Fibroblast of lung (primary cell): ENCODE data around the gene DPM2. TPM values are rescaled to one million over a fixed set of nuclear protein-coding genes. Genes with fewer than 3 reads are reported as not detected.

Source experiments
- DNase-seq, 2 donors: peaks; one replicate each; pipeline versions ENCODE4 v3.0.0 to v3.0.0-alpha.2; 2010; ENCODE audit warnings: low read depth in 2 of 2
- H2AFZ ChIP-seq: 2 replicates; pipeline ENCODE4 v1.5.1; 2012; ENCODE audit warnings: low read length, control low read depth, inconsistent platforms
- H3K27ac ChIP-seq: 2 replicates; pipeline ENCODE4 v1.5.1; 2011; ENCODE audit warnings: low read length, control low read depth; ENCODE audit not compliant: insufficient read depth
- H3K27me3 ChIP-seq: 2 replicates; pipeline ENCODE4 v1.5.1; 2011; ENCODE audit warnings: mild to moderate bottlenecking, low read length; ENCODE audit not compliant: control insufficient read depth, insufficient read depth
- H3K36me3 ChIP-seq: 2 replicates; pipeline ENCODE4 v1.5.1; 2011; ENCODE audit warnings: low read length; ENCODE audit not compliant: control insufficient read depth, insufficient read depth
- H3K4me1 ChIP-seq: 2 replicates; pipeline ENCODE4 v1.5.1; 2011; ENCODE audit warnings: low read length; ENCODE audit not compliant: control insufficient read depth, insufficient read depth; ENCODE audit errors: extremely low read depth
- H3K4me2 ChIP-seq: 2 replicates; pipeline ENCODE4 v1.5.1; 2011; ENCODE audit warnings: low read length, control low read depth; ENCODE audit not compliant: insufficient read depth; ENCODE audit errors: extremely low read depth
- H3K4me3 ChIP-seq, 4 experiments: fragments of 200-600 bp in 1 of 4; sonication (generic) in 1 of 4; replicated peaks in 1 of 4; 2 replicates each; pipeline ENCODE4 v1.5.1; 2011 to 2016; ENCODE audit warnings: low read length in 4 of 4, low read depth in 3 of 4, mild to moderate bottlenecking in 3 of 4, control low read depth in 2 of 4, inconsistent platforms in 1 of 4, mixed read lengths in 1 of 4; ENCODE audit not compliant: insufficient read depth in 1 of 4; ENCODE audit errors: control extremely low read depth in 1 of 4
- H3K79me2 ChIP-seq: 2 replicates; pipeline ENCODE4 v1.5.1; 2012; ENCODE audit warnings: mild to moderate bottlenecking, low read length, inconsistent platforms; ENCODE audit not compliant: control insufficient read depth, insufficient read depth
- H3K9ac ChIP-seq: 2 replicates; pipeline ENCODE4 v1.5.1; 2011; ENCODE audit warnings: mild to moderate bottlenecking, low read length, control low read depth; ENCODE audit not compliant: insufficient read depth
- H3K9me3 ChIP-seq: 2 replicates; pipeline ENCODE4 v1.5.1; 2012; ENCODE audit warnings: low read depth, low read length; ENCODE audit not compliant: control insufficient read depth, insufficient read depth
- H4K20me1 ChIP-seq: 2 replicates; pipeline ENCODE4 v1.5.1; 2011; ENCODE audit warnings: low read length; ENCODE audit not compliant: control insufficient read depth, insufficient read depth; ENCODE audit errors: extremely low read depth
- EZH2 ChIP-seq: IDR thresholded peaks from 2 replicates; pipeline ENCODE4 v1.5.1; 2012; ENCODE audit warnings: low read length, control low read depth, mild to moderate bottlenecking; ENCODE audit errors: missing control alignments
- polyA plus RNA-seq, 2 donors: library from polyadenylated mRNA; depleted of rRNA in 1 of 2; stranded (reverse) in 1 of 2; unstranded in 1 of 2; fragments of >200 nt; gene quantifications; 2 replicates each; pipeline ENCODE4 v1.2.1, GENCODE V29; 2011 to 2012; ENCODE audit warnings: missing spikeins in 1 of 2
- total RNA-seq: library from RNA; depleted of rRNA; stranded (reverse); fragments of >200 nt; gene quantifications from 2 replicates; pipeline ENCODE4 v1.2.1, GENCODE V29; 2014
- TF ChIP-seq, protein P1 (sequence below), 2 donors: IDR thresholded peaks in 1 of 2; conservative IDR thresholded peaks in 1 of 2; 1 replicate in 1 of 2; 2 replicates in 1 of 2; pipeline ENCODE4 v1.5.1; 2011 to 2012; ENCODE audit warnings: low read length in 2 of 2, control low read depth in 1 of 2, inconsistent platforms in 1 of 2, low read depth in 1 of 2, mild to moderate bottlenecking in 1 of 2

Gene DPM2
- total and polyA plus RNA-seq, 2 donors (not counting 1 experiment from before 2014, with no cell fraction given): 11.7 to 24.1 TPM

DNA sequence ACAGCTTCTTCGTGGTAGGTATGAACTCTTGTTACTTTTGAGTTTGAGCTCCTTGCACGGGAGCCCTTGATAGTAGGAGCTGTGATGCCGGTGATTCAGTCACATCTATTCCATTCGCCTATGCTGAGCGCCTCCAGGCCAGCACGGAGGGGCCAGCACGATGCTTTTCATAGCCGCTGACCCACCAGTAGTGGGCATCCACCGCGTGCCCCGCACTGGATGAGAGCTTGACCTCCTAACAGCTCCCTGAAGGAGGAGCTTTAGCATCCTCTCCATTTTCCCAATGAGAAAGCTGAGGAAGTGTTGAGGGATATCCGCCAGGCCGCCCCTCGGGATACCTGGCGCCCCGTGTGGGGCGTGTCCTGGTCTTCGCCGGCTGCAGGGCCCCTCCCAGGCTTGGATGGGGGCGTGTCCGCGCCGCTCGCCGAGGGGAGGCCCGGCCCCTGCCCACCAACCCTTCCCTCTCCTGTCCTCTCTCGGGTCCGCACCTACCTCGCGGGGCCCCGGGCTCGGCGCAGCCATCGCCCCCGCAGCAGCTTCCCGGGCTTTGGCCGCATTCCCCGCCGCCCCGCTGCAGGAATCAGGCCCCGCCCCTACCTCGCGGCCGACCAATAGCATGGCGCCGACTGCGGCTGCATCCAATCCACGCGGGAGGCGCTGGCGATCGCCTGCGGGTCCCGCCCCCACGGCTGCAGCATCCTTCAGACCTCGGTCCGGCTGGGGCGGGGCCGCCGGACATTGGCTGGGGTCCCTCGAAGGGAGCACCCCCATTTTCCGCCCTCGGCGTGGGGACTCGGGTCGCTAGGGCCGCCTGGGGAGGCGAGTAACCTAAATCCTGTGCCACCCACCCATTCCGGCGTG is 7.2 kb downstream of the DPM2 start, which contains the start of gene PIP5KL1:
Gene PIP5KL1 (minus strand): TSS at position 547 of the 861 bp plus-strand sequence. CDS start 25 bp downstream, at position 522.
- H3K9ac ChIP-seq: peak within 1 kb of the TSS; percentile 63
- H3K79me2 ChIP-seq: peaks cover 10% of the 10 kb centered on the region
- peak; percentile 77 to 82 for DNase-seq
- peak within 1 kb of the TSS; percentile 42 to 60 (median 54) for H3K4me3 ChIP-seq
- H3K27me3 ChIP-seq: no peaks in the 10 kb centered on the region
- H4K20me1 ChIP-seq: no peaks in the 10 kb centered on the region
- no peak within 1 kb of the TSS for H2AFZ ChIP-seq
- TF ChIP-seq, protein P1, sequence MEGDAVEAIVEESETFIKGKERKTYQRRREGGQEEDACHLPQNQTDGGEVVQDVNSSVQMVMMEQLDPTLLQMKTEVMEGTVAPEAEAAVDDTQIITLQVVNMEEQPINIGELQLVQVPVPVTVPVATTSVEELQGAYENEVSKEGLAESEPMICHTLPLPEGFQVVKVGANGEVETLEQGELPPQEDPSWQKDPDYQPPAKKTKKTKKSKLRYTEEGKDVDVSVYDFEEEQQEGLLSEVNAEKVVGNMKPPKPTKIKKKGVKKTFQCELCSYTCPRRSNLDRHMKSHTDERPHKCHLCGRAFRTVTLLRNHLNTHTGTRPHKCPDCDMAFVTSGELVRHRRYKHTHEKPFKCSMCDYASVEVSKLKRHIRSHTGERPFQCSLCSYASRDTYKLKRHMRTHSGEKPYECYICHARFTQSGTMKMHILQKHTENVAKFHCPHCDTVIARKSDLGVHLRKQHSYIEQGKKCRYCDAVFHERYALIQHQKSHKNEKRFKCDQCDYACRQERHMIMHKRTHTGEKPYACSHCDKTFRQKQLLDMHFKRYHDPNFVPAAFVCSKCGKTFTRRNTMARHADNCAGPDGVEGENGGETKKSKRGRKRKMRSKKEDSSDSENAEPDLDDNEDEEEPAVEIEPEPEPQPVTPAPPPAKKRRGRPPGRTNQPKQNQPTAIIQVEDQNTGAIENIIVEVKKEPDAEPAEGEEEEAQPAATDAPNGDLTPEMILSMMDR (conservative IDR thresholded peaks at IDR 0.05 in 1 of 2, IDR thresholded peaks at IDR 0.05 in 1 of 2; ENCODE audit: low read depth in 1 of 2, low read length in 2 of 2): peak; percentile 6 to 36
- no peak for TF ChIP-seq EZH2
- peaks cover 1% of the 10 kb centered on the region for H3K36me3 ChIP-seq
- peak within 1 kb of the TSS; percentile 80 for H3K4me2 ChIP-seq
- H3K27ac ChIP-seq: peak within 1 kb of the TSS; percentile 83
- peaks cover 19% of the 10 kb centered on the region for H3K4me1 ChIP-seq
- H3K9me3 ChIP-seq: no peaks in the 10 kb centered on the region

DNA sequence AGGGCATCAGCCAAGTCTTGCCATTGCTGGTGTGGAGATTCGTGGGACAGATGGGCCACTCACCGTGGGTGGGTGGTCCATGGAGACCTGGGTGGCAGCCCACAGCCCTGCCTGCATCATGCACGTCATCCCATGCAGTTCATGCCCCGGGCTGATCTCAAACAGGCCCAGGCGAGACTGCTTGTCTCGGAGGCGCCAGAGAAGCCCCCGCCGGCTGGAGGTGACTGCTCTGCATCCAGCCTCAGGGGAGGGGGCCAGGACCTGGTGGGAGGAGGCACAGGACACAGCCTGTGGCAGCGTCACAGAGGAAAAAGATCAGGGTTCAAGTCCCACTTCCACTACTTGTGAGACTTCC is 8.1 kb downstream of the DPM2 start:
- Histone ChIP-seq H3K79me2 (peaks cover 2% of the 10 kb centered on the region), H3K27me3 (no peaks in the 10 kb centered on the region), H3K9me3 (no peaks in the 10 kb centered on the region), H4K20me1 (no peaks in the 10 kb centered on the region), H3K27ac (no peak overlapping the region), H3K4me3 (no peak overlapping the region), H3K4me1 (peaks cover 19% of the 10 kb centered on the region), H2AFZ (no peak overlapping the region), H3K4me2 (no peak overlapping the region), H3K36me3 (no peaks in the 10 kb centered on the region), H3K9ac (no peak overlapping the region)
- DNase-seq: no peak
- TF ChIP-seq, protein P1 (conservative IDR thresholded peaks at IDR 0.05 in 1 of 2, IDR thresholded peaks at IDR 0.05 in 1 of 2; ENCODE audit: low read depth in 1 of 2, low read length in 2 of 2): no peak
- no peak for TF ChIP-seq EZH2

DNA sequence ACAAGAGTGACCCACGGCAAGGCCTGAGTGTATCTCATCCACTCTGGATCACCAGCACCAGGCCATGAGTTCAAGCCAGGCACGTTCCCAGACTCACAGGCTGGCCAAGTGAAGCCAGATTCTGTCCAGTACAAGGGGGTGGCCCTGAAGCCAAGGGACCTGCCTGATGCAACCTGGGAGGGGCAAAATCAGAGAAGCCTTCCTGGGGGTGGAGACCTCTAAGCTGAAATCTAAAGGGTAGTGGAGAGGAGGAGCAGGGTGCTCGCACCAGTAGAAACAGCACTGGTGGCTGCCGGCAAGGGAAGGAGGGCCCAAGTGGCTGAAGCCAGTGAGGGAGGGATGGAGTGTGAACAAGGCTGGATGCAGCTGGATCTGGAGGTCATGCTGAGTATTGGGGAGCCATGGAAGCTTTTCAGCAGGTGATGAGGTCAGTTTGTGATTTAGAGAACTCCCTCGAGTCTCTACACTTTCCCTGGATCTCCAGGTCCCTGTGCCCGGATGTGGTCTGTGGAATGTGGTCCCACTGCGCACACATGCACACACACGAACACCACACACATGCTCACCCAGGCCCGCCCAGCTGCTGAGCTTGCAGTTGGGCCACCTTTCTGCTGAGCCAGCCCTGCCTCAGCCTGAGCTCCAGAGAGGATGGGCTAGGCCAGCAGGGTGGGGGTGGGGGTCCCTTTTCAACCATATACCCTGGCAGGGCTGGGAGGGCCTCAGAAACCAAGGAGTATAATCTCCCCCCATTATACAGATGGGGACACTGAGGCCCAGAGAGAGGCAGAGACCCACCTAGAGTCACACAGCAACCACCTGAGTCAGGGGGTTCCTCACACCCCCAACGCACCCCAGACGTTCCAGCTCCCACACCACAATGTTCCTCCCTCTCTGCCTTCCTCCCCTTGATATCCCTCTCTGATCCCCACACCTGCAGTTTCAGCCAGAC is 8.7 kb downstream of the DPM2 start:
- H4K20me1 ChIP-seq: no peaks in the 10 kb centered on the region
- no peaks in the 10 kb centered on the region for H3K36me3 ChIP-seq
- H3K27me3 ChIP-seq: no peaks in the 10 kb centered on the region
- no peak for DNase-seq
- H2AFZ ChIP-seq: no peak overlapping the region
- H3K79me2 ChIP-seq: no peaks in the 10 kb centered on the region
- H3K4me2 ChIP-seq: no peak overlapping the region
- H3K9ac ChIP-seq: no peak overlapping the region
- H3K9me3 ChIP-seq: no peaks in the 10 kb centered on the region
- no peak overlapping the region for H3K4me3 ChIP-seq
- H3K27ac ChIP-seq: no peak overlapping the region
- TF ChIP-seq, protein P1 (conservative IDR thresholded peaks at IDR 0.05 in 1 of 2, IDR thresholded peaks at IDR 0.05 in 1 of 2; ENCODE audit: low read depth in 1 of 2, low read length in 2 of 2): no peak
- no peak for TF ChIP-seq EZH2
- peaks cover 20% of the 10 kb centered on the region for H3K4me1 ChIP-seq
